Fibroblast of lung (primary cell): ENCODE measurements around the gene NUAK2.

Experiments used
- EZH2 ChIP-seq: IDR thresholded peaks from 2 replicates; pipeline ENCODE4 v1.5.1; 2012; ENCODE audit warnings: low read length, control low read depth, mild to moderate bottlenecking; ENCODE audit errors: missing control alignments
- TF ChIP-seq, protein P1 (sequence below), 2 donors: IDR thresholded peaks in 1 of 2; conservative IDR thresholded peaks in 1 of 2; 1 replicate in 1 of 2; 2 replicates in 1 of 2; pipeline ENCODE4 v1.5.1; 2011 to 2012; ENCODE audit warnings: low read length in 2 of 2, control low read depth in 1 of 2, inconsistent platforms in 1 of 2, low read depth in 1 of 2, mild to moderate bottlenecking in 1 of 2

DNA sequence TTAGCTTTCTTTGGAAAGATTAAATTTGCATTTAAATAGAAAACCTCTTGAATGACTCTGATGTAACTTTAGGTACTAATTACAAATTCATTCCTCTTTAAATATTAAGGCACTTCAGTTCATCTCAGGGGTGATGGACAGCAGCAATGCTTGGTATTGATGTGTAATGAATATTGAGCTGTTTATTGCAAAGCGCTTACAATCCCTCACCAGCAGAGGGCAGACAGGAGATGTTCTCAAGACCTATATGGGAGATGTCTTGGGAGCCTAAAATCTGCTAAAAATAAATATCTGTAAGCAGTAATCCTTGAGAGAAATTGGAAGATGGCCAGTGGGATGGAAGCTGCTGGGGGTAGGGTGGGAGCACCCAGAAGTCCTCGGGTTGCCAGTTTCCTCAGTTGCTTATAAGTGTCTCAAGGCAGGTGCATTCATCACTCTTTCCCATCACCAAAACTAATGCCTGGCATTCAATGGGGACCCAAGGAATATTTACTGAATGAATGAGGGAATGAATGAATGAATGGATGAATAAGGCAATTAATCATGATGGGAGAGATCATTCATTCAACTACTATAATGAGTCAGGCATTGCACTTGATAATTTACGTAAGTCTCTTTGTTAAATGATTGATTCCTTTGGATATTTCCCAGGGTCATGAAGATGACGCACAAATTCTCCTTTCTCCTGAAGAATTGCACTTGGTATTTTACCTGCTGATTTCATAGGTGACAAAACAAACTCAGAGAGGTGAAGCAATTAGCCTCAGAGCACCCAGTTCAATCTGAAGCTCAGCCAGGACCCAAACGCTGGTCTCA lies 32.9 kb upstream of the NUAK2 start:
- TF ChIP-seq, protein P1, sequence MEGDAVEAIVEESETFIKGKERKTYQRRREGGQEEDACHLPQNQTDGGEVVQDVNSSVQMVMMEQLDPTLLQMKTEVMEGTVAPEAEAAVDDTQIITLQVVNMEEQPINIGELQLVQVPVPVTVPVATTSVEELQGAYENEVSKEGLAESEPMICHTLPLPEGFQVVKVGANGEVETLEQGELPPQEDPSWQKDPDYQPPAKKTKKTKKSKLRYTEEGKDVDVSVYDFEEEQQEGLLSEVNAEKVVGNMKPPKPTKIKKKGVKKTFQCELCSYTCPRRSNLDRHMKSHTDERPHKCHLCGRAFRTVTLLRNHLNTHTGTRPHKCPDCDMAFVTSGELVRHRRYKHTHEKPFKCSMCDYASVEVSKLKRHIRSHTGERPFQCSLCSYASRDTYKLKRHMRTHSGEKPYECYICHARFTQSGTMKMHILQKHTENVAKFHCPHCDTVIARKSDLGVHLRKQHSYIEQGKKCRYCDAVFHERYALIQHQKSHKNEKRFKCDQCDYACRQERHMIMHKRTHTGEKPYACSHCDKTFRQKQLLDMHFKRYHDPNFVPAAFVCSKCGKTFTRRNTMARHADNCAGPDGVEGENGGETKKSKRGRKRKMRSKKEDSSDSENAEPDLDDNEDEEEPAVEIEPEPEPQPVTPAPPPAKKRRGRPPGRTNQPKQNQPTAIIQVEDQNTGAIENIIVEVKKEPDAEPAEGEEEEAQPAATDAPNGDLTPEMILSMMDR (conservative IDR thresholded peaks at IDR 0.05 in 1 of 2, IDR thresholded peaks at IDR 0.05 in 1 of 2; ENCODE audit: low read depth in 1 of 2, low read length in 2 of 2), result peak; percentile 86 to 94
- TF ChIP-seq EZH2, result no peak
